ENCODE measurements around the gene PXK. TPM values are rescaled to one million over a fixed set of nuclear protein-coding genes. Genes with fewer than 3 reads are reported as not detected.

The PXK gene
- total RNA-seq, 1 donor from 2014 or later = 13.3 TPM

DNA sequence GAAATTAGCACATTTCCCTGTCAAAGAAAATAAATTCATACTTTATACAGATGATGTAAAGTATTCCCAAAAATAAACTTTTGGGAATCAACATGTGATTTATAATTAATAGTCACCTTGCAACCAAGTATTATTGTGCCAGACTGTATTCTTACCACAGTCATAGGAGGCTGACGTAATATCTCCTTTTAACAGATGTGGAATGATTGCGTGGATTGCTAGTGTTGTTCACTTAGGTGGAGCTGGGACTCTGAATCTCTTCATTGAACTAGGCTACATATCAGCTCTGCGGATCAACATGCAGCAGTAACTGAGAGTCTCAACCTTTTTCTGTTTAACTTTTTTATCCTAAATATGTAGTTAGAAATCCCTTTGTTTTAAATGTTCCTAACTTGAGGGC is 37.2 kb downstream of the PXK start:
- DNase-seq (ENCODE audit: missing footprints) (no peak), ATAC-seq (no peak)
- intact Hi-C loops (cut with DNase I) = no loop called here

DNA sequence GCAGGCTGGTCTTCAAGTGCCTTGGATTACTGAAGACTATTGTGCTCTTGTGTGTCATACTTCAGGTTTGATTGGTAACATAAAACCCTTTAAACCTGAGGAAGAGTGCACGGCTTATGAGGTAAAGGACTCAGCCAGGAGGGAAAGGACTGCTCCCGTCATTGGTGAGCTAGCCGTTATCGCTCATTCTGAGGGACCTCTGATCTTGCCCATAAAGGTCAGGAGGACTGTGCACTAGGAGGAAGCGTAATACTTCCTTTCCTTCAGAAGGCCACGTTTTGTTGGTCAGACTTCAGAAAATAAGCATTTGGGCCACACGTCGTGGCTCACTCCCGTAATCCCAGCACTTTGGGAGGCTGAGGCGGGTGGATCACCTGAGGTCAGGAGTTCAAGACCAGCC is 37.7 kb downstream of the PXK start:
- no peak for DNase-seq (ENCODE audit: missing footprints)
- no peak for ATAC-seq
- intact Hi-C loops (cut with DNase I) = no loop called here

DNA sequence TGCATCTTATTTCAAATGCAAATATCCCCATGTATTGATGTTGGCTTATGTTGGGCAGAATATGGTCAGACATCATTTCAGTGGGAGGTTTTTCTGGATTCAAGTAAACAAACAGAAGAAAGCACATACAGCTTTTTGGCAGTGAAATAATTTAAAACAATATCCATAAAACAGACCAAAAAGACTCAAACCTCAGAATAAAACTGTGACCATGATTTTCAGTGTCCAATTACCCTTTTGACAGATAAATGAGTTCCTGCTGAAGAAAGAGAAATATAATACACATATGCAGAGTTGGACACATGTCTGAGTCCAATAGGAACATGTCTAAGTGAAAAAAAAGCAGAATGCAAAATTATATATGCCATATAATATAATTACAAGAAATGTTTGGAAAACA is 39.1 kb downstream of the PXK start:
- no peak for DNase-seq (ENCODE audit: missing footprints)
- intact Hi-C loops (cut with DNase I) = no loop called here
- ATAC-seq = no peak

DNA sequence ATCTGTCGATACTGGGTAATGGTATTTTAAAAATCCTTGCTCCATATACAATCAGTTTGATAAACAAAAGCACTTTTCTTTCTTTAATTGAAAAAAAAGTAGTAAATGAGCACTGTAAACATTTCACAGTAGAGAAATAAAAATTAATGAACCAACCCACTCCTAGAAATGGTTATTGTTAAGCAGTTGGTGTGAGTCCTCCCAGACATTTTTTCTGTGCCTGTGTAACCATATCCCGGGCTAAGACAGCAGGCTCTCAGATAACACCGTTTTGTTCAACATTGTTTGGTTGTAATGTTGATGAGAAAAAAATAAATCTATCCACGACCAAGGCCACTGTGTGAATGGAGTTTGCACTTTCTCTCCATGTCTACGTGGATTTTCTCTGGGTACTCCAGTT is 42.6 kb downstream of the PXK start:
- intact Hi-C loops (cut with DNase I) = no loop called here
- no peak for ATAC-seq
- no peak for DNase-seq (ENCODE audit: missing footprints)

DNA sequence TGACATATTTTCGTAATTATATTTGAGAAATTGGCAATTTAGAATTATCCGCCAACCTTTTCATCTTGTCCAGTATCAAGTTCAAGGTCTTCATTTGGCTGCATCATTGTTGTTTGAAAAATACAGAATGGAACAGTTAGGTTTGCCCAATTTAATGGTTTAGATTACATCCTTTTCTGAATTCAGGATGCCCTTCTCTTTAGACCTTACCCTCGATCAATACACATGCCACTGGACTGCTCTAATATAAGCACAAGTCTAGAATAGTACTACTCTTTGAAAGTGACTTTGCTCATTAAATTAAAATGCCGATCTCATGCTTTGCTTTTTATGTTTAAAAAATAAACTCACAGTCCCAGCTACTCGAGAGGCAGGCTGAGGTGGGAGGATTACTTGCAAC is 44.5 kb downstream of the PXK start:
- DNase-seq (ENCODE audit: missing footprints) (no peak), ATAC-seq (no peak)
- intact Hi-C loops (cut with DNase I) = no loop called here

DNA sequence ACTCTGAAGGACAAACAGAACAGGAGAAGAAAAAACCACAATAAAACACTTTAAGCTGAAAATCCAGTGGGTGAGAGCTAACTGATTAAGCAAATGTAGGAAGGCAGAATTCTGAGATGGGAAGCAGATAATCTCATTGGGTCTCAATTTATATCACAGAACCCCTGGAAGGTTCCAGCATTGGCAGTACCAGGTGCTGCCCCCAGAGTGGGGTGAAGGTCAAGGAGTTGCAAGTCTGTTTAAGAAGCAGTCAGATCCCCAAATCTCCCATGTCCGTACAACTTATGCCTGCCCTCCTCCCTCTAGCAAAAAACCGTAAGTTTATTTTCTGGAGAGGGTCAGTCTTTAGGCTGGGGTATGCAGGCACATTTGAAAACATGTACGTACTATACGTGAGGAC is 45.1 kb downstream of the PXK start:
- DNase-seq (ENCODE audit: missing footprints) (no peak), ATAC-seq (no peak)
- intact Hi-C loops (cut with DNase I) = no loop called here

DNA sequence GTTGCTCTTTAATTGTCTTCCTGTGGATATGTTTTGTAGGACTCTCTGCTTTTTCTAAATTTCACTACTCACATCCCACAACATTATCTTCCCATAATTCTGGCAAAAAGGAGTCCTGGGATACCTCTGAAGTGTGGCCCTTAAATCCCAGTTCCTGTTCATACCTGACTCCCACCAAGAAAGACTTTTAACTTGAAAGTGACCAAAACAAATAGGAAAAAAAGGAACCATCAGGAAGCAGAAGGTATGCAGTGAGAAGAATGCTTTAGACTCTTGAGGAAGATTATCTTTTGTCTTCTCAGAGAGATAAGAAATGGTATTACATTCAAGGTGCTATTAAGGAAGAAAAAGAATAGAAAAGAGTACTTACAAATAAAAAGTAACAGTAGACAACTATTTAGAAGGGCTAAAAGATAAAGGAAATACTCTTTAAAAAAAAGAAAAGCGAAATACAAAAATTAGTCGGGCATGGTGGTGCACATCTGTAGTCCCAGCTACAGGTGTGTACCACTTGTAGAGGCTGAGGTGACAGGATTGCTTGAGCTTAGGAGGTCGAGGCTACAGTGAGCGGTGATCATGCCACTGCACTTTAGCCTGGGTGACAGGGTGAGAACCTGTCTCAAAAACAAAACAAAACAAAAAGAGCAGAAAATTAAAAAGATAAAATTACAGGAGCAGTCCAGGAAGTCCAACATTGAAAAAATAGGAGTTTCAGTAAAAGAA is 46.8 kb downstream of the PXK start:
- DNase-seq (ENCODE audit: missing footprints) (no peak), ATAC-seq (no peak)
- intact Hi-C loops (cut with DNase I) = no loop called here

DNA sequence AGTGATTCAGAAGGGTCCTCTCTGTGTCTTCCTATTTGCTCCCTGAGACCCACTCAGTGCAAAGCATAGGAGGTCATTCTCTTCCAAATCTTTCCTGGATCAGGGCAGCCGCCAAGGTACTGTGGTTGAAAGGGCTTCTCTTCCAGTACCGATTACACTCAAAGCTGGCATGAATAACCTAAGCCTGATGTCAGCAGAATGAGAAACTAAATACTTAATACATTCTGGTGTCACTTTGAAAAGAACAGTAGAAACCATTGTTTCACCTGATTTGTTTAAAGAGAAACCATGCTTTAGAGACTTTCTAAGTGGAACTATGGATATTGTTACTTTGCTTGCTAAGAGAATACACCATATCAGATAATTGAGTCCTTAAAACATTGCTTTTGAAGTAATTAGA is 50.8 kb downstream of the PXK start:
- no peak for ATAC-seq
- no peak for DNase-seq (ENCODE audit: missing footprints)
- intact Hi-C loops (cut with DNase I) = no loop called here

DNA sequence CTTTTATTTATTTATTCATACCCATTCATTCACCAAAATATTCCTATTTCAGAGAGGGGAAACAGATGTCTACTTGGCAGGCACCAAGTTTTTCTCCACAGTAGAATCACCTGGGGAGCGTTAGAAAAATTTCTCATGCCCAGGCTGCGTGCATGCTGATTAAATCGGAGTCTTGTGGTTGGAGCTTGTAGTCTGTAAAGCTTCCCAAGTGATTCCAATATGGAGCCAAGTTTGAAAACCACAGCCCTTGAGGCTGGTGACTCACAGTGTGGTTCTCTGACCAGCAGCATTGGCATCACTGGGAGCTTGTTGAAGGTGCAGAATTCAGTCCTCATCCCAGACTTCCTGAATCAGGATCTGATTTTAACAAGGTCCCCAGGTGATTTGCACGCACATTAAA is 51.2 kb downstream of the PXK start:
- intact Hi-C loops (cut with DNase I) = no loop called here
- ATAC-seq = peak; percentile 32
- DNase-seq (ENCODE audit: missing footprints) = no peak

DNA sequence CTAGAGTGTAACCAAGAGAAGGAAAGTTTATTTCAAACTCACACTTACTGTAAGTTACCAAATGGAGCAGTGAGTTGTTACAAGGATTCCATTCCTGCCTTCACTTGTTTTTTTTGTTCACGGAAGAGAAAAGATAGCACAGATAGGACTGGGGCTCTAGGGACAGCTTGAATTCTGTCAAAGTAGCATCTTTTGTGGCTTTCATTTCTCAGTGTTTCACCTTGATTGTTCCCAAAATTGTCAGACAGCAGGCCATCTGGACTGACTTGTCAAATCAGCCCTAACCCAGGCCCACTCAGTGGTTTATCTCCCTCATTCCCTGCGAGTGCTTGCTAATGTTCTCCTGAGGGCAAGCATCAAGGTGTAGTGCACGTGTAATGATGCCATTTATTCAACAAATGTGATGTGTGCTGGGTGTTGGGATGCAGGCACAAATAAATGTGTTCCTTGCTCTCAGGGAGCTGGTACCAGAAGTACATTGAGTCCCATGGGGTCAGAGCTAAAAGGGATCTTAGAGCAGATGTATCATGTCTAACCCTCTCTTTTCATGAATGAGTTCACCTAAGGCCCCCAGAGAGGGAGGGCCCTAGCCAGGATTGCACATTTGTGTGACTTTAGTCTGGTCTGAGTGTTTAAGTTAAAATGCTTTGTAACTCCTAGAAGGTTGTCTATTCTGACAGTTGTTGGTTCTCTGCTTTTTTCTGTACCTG is 51.8 kb downstream of the PXK start:
- DNase-seq (ENCODE audit: missing footprints) = no peak
- intact Hi-C loops (cut with DNase I) = no loop called here
- ATAC-seq = no peak

DNA sequence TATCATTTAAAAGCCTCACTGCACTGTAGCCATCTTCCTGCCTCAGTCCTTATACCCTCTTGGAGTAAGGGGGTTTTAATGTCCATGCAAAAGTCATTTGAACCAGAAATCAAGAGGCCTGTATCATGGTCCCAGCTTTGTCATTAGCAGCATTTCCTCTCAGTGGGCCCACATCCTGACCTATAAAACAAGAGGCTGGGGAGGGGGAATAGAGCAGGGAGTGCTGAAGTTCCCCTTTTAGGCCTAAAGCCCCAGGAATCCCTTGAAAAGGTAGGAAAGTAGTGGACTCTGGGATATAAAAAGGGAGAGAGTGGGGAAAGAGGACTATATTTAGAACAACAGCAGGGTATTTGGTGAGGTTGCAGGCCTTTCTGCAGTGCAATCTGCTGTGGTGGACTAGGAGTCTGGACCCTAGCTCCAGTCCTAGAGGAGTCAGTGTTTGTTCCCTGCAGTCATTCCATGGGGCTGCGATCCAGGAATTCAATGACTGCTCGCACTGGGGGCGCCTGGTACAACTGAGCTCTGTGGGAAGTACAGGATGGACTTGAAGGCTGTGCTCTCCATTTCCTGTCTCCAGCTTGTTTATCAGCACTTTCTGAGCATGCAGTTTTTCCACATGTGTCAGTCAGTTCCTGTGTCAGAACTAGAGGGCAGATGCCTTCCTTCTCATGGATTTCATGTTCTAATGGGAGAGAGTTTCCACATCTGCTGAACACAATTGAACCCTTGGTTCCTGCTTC is 54.1 kb downstream of the PXK start:
- intact Hi-C loops (cut with DNase I) = no loop called here
- ATAC-seq = peak; percentile 62
- no peak for DNase-seq (ENCODE audit: missing footprints)

DNA sequence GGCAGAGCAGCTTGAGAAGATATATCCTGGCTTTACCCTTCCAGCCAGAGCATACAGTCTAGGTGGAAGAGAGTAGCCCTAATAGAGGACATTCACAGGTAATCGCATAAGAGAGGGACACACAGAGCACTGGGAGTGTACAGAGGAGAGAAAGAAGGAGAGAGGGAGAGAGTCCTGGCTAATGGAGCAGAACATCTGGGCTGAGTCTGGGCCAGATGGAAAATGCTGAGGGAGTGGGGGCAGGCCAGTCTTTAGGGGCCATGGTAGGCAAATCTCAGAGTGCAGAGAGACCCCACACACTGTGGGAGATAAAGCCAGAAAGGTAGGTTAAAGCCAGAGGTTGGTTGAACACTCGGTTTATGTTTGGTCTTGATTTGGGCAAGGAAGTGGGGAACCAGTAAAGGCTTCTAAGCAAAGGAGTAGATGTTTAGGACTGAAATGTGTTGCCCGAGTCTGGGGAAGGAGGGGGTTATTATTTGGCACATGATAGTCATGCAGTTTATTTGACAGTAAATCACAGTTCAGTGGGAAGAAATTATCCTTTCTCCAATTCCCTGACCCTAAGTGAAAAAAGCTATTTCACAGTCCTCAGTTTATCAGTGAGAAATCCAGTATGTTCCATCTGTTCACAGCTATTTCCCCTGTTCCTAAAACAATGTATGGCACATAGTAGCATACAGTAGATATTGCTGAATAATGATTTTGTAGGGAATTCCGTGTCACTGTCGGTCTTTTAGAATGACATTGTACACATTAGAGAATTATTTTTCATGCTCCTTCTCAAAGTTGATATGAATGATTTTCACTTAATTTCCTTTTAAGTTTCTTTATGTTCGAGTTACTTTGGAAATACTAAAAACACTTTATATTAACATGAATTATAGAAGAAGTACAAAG is 55.2 kb downstream of the PXK start:
- DNase-seq (ENCODE audit: missing footprints) (no peak), ATAC-seq (peak; percentile 38)
- intact Hi-C loops (cut with DNase I) = no loop called here

DNA sequence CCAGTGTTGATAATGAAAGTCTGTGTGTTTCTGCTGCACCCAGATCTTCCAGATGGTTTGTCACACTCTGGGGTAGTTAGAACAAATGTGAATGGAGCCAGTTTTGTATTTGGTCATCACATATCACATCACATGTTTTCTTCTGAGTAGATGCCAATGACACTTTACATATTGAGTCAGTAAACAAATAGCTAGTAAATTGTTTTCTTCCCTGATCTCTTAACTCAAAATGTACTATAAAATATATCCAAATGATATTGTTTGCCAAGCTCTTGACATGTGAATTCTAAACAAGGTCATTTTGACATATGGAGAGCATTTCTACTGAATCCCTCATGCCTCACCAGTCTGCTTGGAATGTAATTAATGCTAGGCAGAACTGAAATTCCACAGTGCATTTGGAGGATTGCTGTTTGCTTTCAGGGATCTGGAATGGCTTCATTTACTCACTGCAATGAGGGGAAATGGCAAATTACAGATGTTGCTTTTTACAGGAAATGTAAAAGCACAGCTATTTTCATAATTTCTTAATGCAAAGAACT is 55.9 kb downstream of the PXK start:
- peak; percentile 42 for ATAC-seq
- DNase-seq (ENCODE audit: missing footprints) = no peak
- intact Hi-C loops (cut with DNase I) = no loop called here

DNA sequence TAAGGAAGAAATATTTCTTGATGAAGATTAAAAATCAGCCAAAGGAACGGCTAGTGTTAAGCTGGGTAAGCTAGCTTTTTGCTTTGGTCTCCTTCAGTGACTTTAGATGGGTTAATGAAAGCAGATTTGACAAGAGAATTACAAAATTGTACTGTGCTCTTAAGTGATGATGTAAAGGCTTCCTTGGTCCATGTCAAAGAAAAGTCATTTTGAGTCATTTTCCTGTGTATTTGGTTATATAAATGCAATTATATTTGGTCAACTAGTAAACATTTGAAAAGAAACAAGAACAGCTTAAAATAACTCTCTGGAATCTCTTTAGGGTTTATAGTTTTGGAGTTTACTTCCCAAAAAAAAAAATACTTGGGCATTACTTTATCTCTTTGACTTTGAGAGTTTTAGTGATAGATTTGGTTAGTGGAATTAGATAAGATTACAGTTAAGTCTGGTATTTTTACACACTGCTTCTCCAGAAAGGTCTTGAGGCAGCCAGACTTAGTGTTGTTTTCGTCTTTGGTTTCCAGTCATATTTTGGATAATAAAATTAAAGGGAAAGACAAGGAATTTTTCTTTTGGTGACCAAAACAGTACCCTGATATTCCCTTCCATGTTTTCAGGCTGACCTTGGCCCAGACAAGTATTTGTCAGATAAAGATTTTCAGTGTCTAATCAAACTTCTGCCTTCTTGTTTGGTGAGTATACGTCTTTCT is 58.6 kb downstream of the PXK start:
- intact Hi-C loops (cut with DNase I) = no loop called here
- DNase-seq (ENCODE audit: missing footprints) (no peak), ATAC-seq (no peak)

DNA sequence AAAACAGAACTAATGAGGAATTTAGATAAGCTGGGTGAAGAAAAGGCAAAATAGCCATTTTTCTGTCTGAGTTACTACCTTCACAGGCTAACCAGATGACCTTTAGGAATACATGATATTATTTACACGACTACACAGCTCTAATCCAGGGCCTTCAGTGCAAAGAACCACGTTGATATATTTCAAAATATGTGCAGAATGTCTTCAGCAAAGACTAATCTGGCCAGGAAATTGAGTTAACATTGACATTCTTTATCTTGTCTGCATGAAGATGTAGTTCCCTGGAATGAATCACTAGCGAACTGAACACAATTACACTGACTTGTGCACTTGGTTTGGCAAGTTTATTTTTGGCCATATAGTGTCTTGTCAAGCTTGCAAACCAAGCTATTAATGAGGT is 59.5 kb downstream of the PXK start:
- ATAC-seq (no peak), DNase-seq (ENCODE audit: missing footprints) (no peak)
- intact Hi-C loops (cut with DNase I) = no loop called here

DNA sequence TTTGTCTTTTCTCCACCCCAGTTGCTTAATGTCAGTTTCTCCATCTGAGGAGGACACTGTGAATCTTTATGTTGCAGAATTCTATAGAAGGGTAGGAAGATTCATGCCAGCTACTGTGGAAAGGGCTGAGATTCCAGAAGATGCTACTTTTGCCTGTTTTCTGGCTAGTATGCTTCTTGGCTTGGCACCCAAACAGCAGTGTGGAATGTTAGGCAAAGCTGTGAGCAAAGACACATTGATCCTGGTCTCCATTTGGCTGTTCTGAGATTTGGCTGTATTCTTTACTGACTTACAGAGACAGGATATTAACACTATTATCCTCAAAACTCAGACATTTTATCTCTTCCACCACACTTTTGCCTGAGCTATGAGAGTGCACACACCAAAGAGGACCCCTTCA is 61.6 kb downstream of the PXK start:
- intact Hi-C loops (cut with DNase I) = no loop called here
- ATAC-seq = no peak

DNA sequence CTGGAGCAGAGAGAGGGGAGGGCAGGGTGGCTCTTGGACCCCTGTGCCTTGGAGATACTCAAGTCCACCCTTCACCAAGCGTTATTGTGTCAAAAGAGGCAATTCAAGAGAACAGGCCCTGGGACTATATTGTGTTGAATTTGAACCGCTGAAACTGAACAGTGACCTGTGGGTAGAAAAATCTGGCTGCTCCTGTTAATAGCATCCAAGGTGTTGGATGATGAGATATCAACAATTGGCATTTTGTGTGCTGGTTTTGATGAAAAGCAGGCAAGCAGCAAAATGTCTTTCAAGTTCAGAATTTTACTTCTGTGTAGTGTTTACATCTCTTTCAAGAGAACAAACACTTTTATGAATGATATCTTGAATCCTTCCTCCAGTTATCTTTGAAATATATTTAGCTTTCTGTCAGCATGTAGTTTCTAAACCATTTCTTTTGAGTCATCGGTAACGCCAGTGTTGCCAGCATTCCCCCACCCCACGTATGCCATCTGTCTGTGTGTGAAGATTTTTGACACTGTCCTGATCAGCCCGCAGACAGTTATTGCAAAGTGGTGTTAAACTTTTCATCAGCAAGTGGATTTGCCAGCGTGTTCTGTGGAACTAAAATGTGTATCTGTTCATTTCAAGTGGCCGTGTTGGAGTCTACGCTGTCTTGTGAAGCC is 66.1 kb downstream of the PXK start:
- DNase-seq (ENCODE audit: missing footprints) (no peak), ATAC-seq (peak; percentile 73)
- intact Hi-C loops (cut with DNase I) = no loop called here

More for the DNA sequence above, 61.6 kb downstream of the PXK start:
- no peak for DNase-seq (ENCODE audit: missing footprints)
